GM12801 (cell line): ENCODE measurements around the gene SLC44A2.

Source experiments
- CTCF ChIP-seq: IDR thresholded peaks from one replicate; pipeline ENCODE4 v1.5.1; 2011; ENCODE audit warnings: control low read depth; ENCODE audit not compliant: insufficient read length; ENCODE audit errors: extremely low read depth

The SLC44A2 gene

GRCh38 chr19:10637894-10638293 lies 12.5 kb downstream of the SLC44A2 start:
- TF ChIP-seq CTCF: no peak

GRCh38 chr19:10639836-10640235 lies 14.5 kb downstream of the SLC44A2 start:
- TF ChIP-seq CTCF: no peak

- TF ChIP-seq CTCF: no peak
Observed at GRCh38 chr19:10640361-10640760, 15.0 kb downstream of the SLC44A2 start.

- TF ChIP-seq CTCF: no peak
Observed at GRCh38 chr19:10641248-10641647, 15.9 kb downstream of the SLC44A2 start.

- TF ChIP-seq CTCF: no peak
Observed at GRCh38 chr19:10642473-10643171, 17.3 kb downstream of the SLC44A2 start.

GRCh38 chr19:10643172-10643967 lies 18.0 kb downstream of the SLC44A2 start:
- TF ChIP-seq CTCF: no peak

GRCh38 chr19:10643968-10644259 lies 18.6 kb downstream of the SLC44A2 start:
- no peak for TF ChIP-seq CTCF
